22Rv1 (cell line): ENCODE measurements around the gene ITFG2.

ENCODE experiments used
- ZFX ChIP-seq: fragments of 450-650 bp; IDR thresholded peaks from 2 replicates; pipeline ENCODE4 v1.6.1; 2017; ENCODE audit warnings: antibody characterized with exemption, borderline replicate concordance
- TF ChIP-seq, protein P1 (sequence below): fragments of 450-650 bp; IDR thresholded peaks from 2 replicates; pipeline ENCODE4 v1.5.1; 2017; ENCODE audit warnings: mild to moderate bottlenecking

GRCh38 chr12:2794191-2794735 lies 18.2 kb upstream of the ITFG2 start:
- TF ChIP-seq, protein P1, sequence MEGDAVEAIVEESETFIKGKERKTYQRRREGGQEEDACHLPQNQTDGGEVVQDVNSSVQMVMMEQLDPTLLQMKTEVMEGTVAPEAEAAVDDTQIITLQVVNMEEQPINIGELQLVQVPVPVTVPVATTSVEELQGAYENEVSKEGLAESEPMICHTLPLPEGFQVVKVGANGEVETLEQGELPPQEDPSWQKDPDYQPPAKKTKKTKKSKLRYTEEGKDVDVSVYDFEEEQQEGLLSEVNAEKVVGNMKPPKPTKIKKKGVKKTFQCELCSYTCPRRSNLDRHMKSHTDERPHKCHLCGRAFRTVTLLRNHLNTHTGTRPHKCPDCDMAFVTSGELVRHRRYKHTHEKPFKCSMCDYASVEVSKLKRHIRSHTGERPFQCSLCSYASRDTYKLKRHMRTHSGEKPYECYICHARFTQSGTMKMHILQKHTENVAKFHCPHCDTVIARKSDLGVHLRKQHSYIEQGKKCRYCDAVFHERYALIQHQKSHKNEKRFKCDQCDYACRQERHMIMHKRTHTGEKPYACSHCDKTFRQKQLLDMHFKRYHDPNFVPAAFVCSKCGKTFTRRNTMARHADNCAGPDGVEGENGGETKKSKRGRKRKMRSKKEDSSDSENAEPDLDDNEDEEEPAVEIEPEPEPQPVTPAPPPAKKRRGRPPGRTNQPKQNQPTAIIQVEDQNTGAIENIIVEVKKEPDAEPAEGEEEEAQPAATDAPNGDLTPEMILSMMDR, result no peak
- TF ChIP-seq ZFX, result no peak
